Mucosa of rectum (tissue), 2 donors: ENCODE measurements around the gene AP3B1.
A peak's percentile ranks its signal among the peaks of the same experiment; 100 is the strongest.

Experiments used
- H3K27ac ChIP-seq, 2 donors: one replicate each; pipeline ENCODE4 v1.7.0; 2013; ENCODE audit warnings: inconsistent platforms in 2 of 2, low read depth in 2 of 2, low read length in 2 of 2
- H3K27me3 ChIP-seq, 2 donors: one replicate each; pipeline ENCODE4 v1.7.0; 2013; ENCODE audit warnings: low read length in 2 of 2; ENCODE audit not compliant: control insufficient read depth in 2 of 2, insufficient read depth in 2 of 2
- H3K36me3 ChIP-seq, 2 donors: one replicate each; pipeline ENCODE4 v1.7.0; 2013; ENCODE audit warnings: low read length in 2 of 2; ENCODE audit not compliant: control insufficient read depth in 2 of 2, insufficient read depth in 2 of 2
- H3K4me1 ChIP-seq, 2 donors: one replicate each; pipeline ENCODE4 v1.7.0; 2013; ENCODE audit warnings: low read length in 2 of 2, mild to moderate bottlenecking in 1 of 2; ENCODE audit not compliant: control insufficient read depth in 2 of 2, insufficient read depth in 2 of 2
- H3K4me3 ChIP-seq, 2 donors: one replicate each; pipeline ENCODE4 v1.7.0; 2013; ENCODE audit warnings: low read length in 2 of 2
- H3K9ac ChIP-seq, 2 donors: one replicate each; pipeline ENCODE4 v1.7.0; 2013; ENCODE audit warnings: low read length in 2 of 2, low read depth in 1 of 2, mild to moderate bottlenecking in 1 of 2
- H3K9me3 ChIP-seq, 2 donors: one replicate each; pipeline ENCODE4 v1.7.0; 2013; ENCODE audit warnings: low read length in 2 of 2; ENCODE audit not compliant: control insufficient read depth in 2 of 2
- donor health status: healthy.
- donor health status: Normal muscosa, but diverticular disease.

Gene AP3B1

DNA sequence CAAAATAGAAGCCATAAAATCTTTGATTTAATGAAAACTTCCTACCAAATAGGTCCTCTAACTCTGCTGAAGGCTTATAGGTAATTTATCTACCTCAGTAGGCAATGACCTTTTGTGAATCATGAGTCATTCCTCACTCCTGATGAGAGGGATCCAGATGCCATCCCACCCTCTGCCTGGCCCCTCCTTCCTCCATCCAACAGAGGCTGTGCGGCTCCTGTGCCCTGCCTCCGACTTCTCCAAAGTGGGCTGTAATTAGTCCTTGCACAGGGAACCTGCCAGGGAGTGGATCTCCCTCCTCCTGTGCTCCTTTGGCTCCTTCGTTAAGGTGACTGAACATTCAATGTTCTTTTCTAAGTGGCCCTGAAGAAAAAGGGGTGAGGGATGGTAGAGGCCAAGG lies 304.5 kb downstream of the AP3B1 start:
- Histone ChIP-seq H3K27ac (no peak overlapping the region), H3K4me3 (no peak overlapping the region), H3K27me3 (no peaks in the 10 kb centered on the region), H3K9ac (no peak overlapping the region), H3K4me1 (peaks cover 0 to 4% of the 10 kb centered on the region in 2 donors), H3K36me3 (peaks cover 2 to 3% of the 10 kb centered on the region in 2 donors), H3K9me3 (no peaks in the 10 kb centered on the region)

DNA sequence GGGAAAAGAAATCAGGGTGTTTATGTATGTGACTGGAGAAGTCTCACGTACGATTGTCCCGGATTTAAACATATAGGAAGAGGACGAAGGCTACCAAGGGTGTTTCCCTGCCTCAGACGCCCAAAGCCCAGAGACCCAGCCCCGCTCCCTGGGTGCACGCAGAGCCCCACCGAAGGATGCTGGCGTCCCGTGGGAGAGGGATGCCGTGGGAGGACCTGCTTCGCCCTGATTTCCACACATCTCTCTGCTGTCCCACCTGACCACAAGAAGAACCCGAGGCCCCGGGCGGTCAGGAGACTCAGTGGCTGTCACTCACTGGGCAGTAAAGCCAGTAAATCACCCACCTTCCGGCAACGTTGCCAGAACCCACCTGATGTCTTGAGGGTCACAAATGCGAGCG lies 306.5 kb downstream of the AP3B1 start:
- Histone ChIP-seq H3K4me3 (no peak overlapping the region), H3K9ac (no peak overlapping the region), H3K27ac (no peak overlapping the region)

DNA sequence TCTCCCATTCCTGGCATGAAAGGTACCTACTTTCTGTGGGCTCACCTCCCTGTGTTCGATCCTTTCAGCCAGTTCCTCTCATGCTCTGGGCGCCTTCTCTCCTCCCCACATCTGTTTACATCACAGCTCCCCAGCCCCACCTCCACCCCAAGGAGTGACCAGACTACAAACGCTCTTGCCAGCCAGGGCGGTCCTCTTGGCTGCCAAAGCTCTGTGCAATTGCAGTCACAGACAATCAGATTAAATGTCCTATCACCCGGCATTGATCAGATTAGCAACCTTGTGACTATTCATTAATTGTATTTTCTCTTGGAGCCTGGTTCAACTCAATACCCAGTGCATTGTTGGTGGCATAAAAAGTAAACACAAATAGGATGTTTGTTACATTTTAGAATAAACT lies 307.2 kb downstream of the AP3B1 start:
- peaks cover 0 to 3% of the 10 kb centered on the region in 2 donors for H3K4me1 ChIP-seq
- no peak overlapping the region for H3K27ac ChIP-seq
- no peak overlapping the region for H3K4me3 ChIP-seq
- no peaks in the 10 kb centered on the region for H3K9me3 ChIP-seq
- H3K27me3 ChIP-seq, result no peaks in the 10 kb centered on the region
- H3K36me3 ChIP-seq, result peaks cover 0 to 2% of the 10 kb centered on the region in 2 donors
- H3K9ac ChIP-seq, result no peak overlapping the region

More for the DNA sequence above, 306.5 kb downstream of the AP3B1 start:
- peaks cover 2 to 3% of the 10 kb centered on the region in 2 donors for H3K36me3 ChIP-seq
- H3K9me3 ChIP-seq, result no peaks in the 10 kb centered on the region
- H3K27me3 ChIP-seq, result no peaks in the 10 kb centered on the region
- H3K4me1 ChIP-seq, result peaks cover 0 to 3% of the 10 kb centered on the region in 2 donors

DNA sequence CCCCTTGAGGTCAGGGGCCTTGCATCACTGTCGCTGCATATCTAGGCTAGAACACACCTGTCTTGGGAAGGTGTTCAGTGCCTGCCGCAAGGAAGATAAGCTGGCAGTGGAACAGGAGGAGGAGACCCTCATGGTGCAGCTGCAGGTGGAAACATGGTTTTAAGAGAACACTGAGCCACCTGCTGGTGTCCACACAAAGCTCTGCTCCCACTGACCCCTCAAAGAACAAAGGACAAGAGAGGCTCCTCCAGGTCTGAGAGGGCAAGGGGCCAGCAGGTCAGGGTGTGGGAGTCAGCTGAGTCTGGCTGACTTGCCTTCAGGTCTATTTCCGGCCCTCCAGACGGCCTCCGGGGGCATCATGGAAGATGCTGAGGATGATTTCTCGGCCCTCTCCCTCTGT lies 308.2 kb downstream of the AP3B1 start:
- Histone ChIP-seq H3K4me1 (peaks cover 0 to 3% of the 10 kb centered on the region in 2 donors), H3K9ac (no peak overlapping the region), H3K9me3 (no peaks in the 10 kb centered on the region), H3K27me3 (no peaks in the 10 kb centered on the region), H3K4me3 (no peak overlapping the region), H3K36me3 (peaks cover 0 to 2% of the 10 kb centered on the region in 2 donors), H3K27ac (no peak overlapping the region)

DNA sequence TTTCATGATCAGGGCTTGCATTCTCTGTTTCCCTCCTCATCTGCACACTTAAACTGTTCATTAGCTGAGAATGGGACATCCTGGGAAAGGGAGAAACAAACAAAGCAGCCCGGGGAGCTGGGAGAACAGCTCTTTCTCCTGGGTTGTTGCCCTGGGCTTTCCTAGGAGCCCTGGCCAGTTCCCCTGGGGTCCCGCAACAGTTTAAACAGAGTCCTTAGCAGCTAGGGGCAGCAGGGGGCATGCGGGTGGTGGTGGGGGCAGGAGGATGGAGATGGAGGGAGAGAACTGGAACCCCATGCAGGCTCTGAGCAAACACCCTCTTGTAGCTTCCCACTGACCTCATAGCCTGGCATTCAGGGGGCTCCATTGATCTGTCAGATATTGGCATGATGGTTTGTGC lies 309.3 kb downstream of the AP3B1 start:
- no peak overlapping the region for H3K27ac ChIP-seq
- peaks cover 0 to 2% of the 10 kb centered on the region in 2 donors for H3K36me3 ChIP-seq
- no peak overlapping the region for H3K4me3 ChIP-seq
- peaks cover 0 to 3% of the 10 kb centered on the region in 2 donors for H3K4me1 ChIP-seq
- no peak overlapping the region for H3K9ac ChIP-seq
- no peaks in the 10 kb centered on the region for H3K9me3 ChIP-seq
- H3K27me3 ChIP-seq, result no peaks in the 10 kb centered on the region

DNA sequence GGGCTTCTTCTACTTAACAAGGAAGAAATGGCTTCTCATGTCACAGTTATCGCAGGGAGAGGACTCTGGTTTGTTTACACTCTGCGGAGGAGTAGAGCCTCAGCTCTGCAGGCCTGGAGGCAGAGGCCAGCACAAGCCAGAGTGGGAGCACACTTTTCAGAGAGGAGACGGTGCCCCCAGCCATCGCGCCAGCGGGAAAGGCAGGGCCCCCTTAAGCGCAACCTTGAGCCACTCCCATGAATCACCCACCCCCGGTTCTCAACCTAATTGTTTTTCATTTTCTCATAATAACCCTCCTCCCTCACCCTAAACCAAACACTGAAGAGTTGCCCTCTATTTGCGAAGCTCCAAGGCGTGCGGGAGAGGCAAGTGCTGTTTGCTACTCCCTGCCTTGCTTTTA lies 309.9 kb downstream of the AP3B1 start:
- H3K27ac ChIP-seq, result no peak overlapping the region
- H3K9me3 ChIP-seq, result no peaks in the 10 kb centered on the region
- H3K36me3 ChIP-seq, result peaks cover 0 to 2% of the 10 kb centered on the region in 2 donors
- no peaks in the 10 kb centered on the region for H3K27me3 ChIP-seq
- H3K9ac ChIP-seq, result no peak overlapping the region
- H3K4me1 ChIP-seq, result peaks cover 0 to 3% of the 10 kb centered on the region in 2 donors
- H3K4me3 ChIP-seq, result no peak overlapping the region

DNA sequence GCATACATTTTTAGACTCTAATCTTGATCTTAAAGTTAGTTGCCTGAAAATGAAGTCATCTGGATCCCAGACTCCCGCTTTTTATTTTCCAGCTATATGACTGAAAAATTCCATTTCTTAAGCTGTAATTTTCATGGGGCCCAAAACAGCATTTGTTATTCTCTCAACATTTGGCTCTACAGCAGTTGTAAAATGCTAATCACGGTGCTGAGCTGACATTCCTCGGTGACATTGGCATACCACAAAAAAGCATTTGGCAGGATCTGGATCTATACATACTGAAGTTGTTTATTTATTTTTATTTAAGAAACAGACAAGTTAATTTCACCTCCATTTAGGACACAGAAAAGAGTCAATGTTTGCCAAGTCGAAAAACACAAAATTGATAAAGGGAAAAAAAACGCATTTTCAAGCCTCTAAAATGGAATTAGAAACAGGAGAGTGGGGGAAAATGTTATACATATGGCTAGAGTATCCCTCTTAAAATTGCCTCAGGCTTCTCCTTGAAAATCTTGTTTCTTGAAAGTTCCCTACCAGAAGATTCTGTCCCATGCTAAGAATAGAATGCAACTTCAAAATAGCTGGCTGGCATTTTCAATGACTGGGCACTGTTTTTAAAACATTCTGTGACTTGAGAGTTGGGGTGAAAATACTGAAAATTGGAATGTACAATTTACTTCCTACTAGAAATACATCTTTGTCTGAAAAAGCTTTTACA lies 310.9 kb downstream of the AP3B1 start:
- H3K4me3 ChIP-seq, result no peak overlapping the region

DNA sequence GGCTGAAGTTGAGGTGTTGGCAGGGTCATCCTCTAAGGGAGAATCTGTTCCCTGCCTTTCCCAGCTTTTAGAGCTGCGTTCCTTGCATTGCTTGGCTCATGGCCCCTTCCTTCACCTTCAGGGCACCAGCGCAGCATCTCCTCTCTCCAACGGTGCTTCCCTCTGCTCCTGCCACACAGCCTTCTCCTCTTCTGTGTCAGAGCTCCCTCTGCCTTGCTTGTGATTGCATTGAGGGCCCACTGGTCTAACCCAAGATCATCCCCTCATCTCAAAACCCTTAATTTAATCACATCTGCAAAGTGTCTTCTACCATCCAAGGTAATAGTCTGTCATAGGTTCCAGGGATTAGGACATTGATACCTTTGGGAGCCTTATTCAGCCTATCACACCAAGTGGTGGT lies 312.7 kb downstream of the AP3B1 start:
- Histone ChIP-seq H3K9ac (no peak overlapping the region), H3K27me3 (no peaks in the 10 kb centered on the region), H3K9me3 (no peaks in the 10 kb centered on the region)

More for the DNA sequence above, 310.9 kb downstream of the AP3B1 start:
- no peaks in the 10 kb centered on the region for H3K27me3 ChIP-seq
- H3K36me3 ChIP-seq, result peaks cover 0 to 2% of the 10 kb centered on the region in 2 donors
- no peak overlapping the region for H3K9ac ChIP-seq
- peaks cover 0 to 4% of the 10 kb centered on the region in 2 donors for H3K4me1 ChIP-seq
- no peaks in the 10 kb centered on the region for H3K9me3 ChIP-seq
- no peak overlapping the region for H3K27ac ChIP-seq

DNA sequence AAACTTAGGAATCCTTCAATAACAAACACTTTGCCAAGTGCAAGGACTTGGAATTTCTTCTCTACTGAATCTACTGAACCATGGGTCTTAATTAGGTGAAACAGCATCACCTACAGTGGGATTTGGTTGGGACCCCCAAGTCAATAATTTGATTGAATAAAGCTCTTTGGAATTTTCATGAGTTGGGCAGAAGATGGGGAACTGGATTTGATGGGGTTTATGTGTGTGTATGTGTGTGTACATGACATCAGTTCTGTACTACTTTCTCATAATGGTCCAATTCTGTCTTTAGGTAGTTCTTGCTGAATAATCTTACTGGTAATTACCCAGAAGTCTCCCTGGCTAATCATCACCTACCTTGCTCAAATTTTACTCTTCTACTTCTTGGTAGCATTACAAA lies 319.9 kb downstream of the AP3B1 start:
- Histone ChIP-seq H3K27me3 (peaks cover 24 to 40% of the 10 kb centered on the region in 2 donors), H3K9ac (no peak overlapping the region), H3K4me1 (peaks cover 5 to 17% of the 10 kb centered on the region in 2 donors), H3K27ac (no peak overlapping the region), H3K9me3 (no peaks in the 10 kb centered on the region), H3K36me3 (no peaks in the 10 kb centered on the region), H3K4me3 (no peak overlapping the region)

More for the DNA sequence above, 312.7 kb downstream of the AP3B1 start:
- Histone ChIP-seq H3K4me1 (peaks cover 0 to 9% of the 10 kb centered on the region in 2 donors), H3K4me3 (no peak overlapping the region), H3K36me3 (no peaks in the 10 kb centered on the region), H3K27ac (no peak overlapping the region)

DNA sequence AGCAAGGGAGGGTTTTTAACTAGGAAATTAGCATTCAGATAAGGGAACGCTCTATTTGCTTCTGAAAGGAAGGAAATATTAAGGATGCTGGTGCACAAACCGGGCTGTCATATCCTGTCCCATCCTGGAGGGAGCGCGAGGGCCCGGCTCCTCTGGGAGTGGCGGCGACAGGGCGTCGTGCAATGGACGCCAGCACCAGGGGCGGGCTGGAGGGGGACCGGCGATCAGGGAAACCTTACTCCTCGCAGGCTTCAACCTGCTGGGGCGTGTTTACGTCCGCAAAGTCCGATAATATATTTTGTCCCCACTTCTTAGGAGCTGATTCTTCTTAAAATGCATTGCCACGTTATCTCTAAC lies 321.3 kb downstream of the AP3B1 start:
- H3K27ac ChIP-seq, result no peak overlapping the region
- H3K9me3 ChIP-seq, result no peaks in the 10 kb centered on the region
- no peaks in the 10 kb centered on the region for H3K36me3 ChIP-seq
- H3K27me3 ChIP-seq, result peaks cover 24 to 40% of the 10 kb centered on the region in 2 donors
- H3K4me1 ChIP-seq, result peaks cover 5 to 12% of the 10 kb centered on the region in 2 donors
- H3K4me3 ChIP-seq, result peak overlapping the region; percentile 41 to 55
- H3K9ac ChIP-seq, result no peak overlapping the region
